K562 (cell line): ENCODE results near the gene KAZN. TPM values are rescaled to one million over a fixed set of nuclear protein-coding genes. Genes with fewer than 3 reads are reported as not detected.
A peak's percentile ranks its signal among the peaks of the same experiment; 100 is the strongest.

Source experiments
- ATAC-seq: fragments of 200-7000 bp; cut with Tn5 transposase; 3 replicates; pipeline ENCODE4 v1.9.1; 2020; ENCODE audit warnings: moderate library complexity
- BruUV-seq: library from RNA; stranded (reverse); fragments of 400-500 nt; replicated peaks from 2 replicates; lab custom pipeline; 2021; lab: Mats Ljungman, UMichigan
- CTCF ChIA-PET: fragments of 300-600 bp; formaldehyde crosslinking; extraction: SDS; loops from one replicate; lab custom pipeline; 2021; ENCODE audit warnings: low intra/inter-chr PET ratio; lab: Yijun Ruan, JAX
- POLR2A ChIA-PET: fragments of 300-600, 350-650 bp; sonication (Branson Sonifier 250); formaldehyde crosslinking; extraction: SDS; loops from one replicate; lab custom pipeline; 2021; ENCODE audit warnings: antibody characterized with exemption, inconsistent platforms; lab: Yijun Ruan, JAX
- DNase-seq, 4 experiments: peaks; one replicate each; pipeline versions ENCODE4 v3.0.0 to v3.0.0-alpha.2; 2011 to 2018; ENCODE audit warnings: low spot score in 3 of 4, mixed read lengths in 3 of 4; ENCODE audit errors: extremely low read depth in 1 of 4
- FAIRE-seq: peaks from 2 replicates; lab custom pipeline; 2011; peaks lifted over from hg19 to GRCh38; lab: Jason Lieb, UNC
- H2AFZ ChIP-seq: 2 replicates; pipeline ENCODE4 v1.6.0; 2011; ENCODE audit warnings: low read depth, low read length, control low read depth, inconsistent platforms
- H3K27ac ChIP-seq: fragments of 200-600 bp; 3 replicates; pipeline ENCODE4 v1.8.0; 2011; ENCODE audit warnings: low read depth, mild to moderate bottlenecking, control low read depth, inconsistent platforms, low read length, moderate library complexity, mixed read lengths; ENCODE audit errors: extremely low read depth
- H3K27me3 ChIP-seq, 2 experiments: fragments of 300-600 bp in 1 of 2; 2 replicates in 1 of 2; 3 replicates in 1 of 2; pipeline versions ENCODE4 v1.6.0 to v1.8.0; 2011; ENCODE audit warnings: inconsistent platforms in 2 of 2, low read length in 2 of 2, mild to moderate bottlenecking in 1 of 2, mixed read lengths in 1 of 2, moderate library complexity in 1 of 2; ENCODE audit not compliant: control insufficient read depth in 2 of 2, insufficient read depth in 2 of 2
- H3K36me3 ChIP-seq: fragments of 300-600 bp; 3 replicates; pipeline ENCODE4 v1.8.0; 2011; ENCODE audit warnings: mild to moderate bottlenecking, low read length, inconsistent platforms; ENCODE audit not compliant: control insufficient read depth, insufficient read depth
- H3K4me1 ChIP-seq, 2 experiments: fragments of 200-600 bp in 1 of 2; replicated peaks in 1 of 2; 2 replicates in 1 of 2; 3 replicates in 1 of 2; pipeline versions ENCODE4 v1.5.1 to v1.8.0; 2011; ENCODE audit warnings: inconsistent platforms in 2 of 2, low read length in 2 of 2, mild to moderate bottlenecking in 1 of 2, mixed read lengths in 1 of 2, moderate library complexity in 1 of 2; ENCODE audit not compliant: control insufficient read depth in 2 of 2, insufficient read depth in 2 of 2
- H3K4me2 ChIP-seq: 2 replicates; pipeline ENCODE4 v1.6.1; 2011; ENCODE audit warnings: low read length, control low read depth, inconsistent platforms, mixed read lengths; ENCODE audit not compliant: insufficient read depth
- H3K4me3 ChIP-seq: fragments of 200-600 bp; sonication (generic), shearing (Covaris generic); 2 replicates; pipeline ENCODE4 v1.5.1; 2016; ENCODE audit warnings: control low read depth, inconsistent platforms
- H3K79me2 ChIP-seq: fragments of 200-600 bp; 3 replicates; pipeline ENCODE4 v1.8.0; 2011; ENCODE audit warnings: low read length, inconsistent platforms; ENCODE audit not compliant: control insufficient read depth, insufficient read depth
- H3K9ac ChIP-seq, 2 experiments: 2 replicates each; pipeline versions ENCODE4 v1.6.0 to v1.6.1; 2011; ENCODE audit warnings: low read depth in 2 of 2, low read length in 2 of 2, control low read depth in 1 of 2, inconsistent platforms in 1 of 2, mild to moderate bottlenecking in 1 of 2, mixed read lengths in 1 of 2; ENCODE audit not compliant: insufficient read depth in 1 of 2
- H3K9me1 ChIP-seq: one replicate; pipeline ENCODE4 v1.6.0; 2011; ENCODE audit warnings: inconsistent platforms, mild to moderate bottlenecking, low read length, moderate library complexity; ENCODE audit not compliant: control insufficient read depth, insufficient read depth
- H3K9me3 ChIP-seq: replicated peaks from 2 replicates; pipeline ENCODE4 v1.5.1; 2011; ENCODE audit warnings: low read depth, low read length, inconsistent platforms; ENCODE audit not compliant: control insufficient read depth, insufficient read depth
- H4K20me1 ChIP-seq: replicated peaks from 2 replicates; pipeline ENCODE4 v1.6.1; 2011; ENCODE audit warnings: low read length, inconsistent platforms, mixed read lengths; ENCODE audit not compliant: control insufficient read depth, insufficient read depth
- BCOR ChIP-seq: fragments of 450-650 bp; IDR thresholded peaks from 2 replicates; pipeline ENCODE4 v1.6.1; 2016
- EGR1 ChIP-seq: fragments of 450-650 bp; conservative IDR thresholded peaks from 2 replicates; pipeline ENCODE4 v1.6.1; 2017; ENCODE audit warnings: mild to moderate bottlenecking
- KDM1A ChIP-seq, 2 experiments: fragments of 450-650 bp; IDR thresholded peaks; 2 replicates each; pipeline ENCODE4 v1.6.1; 2016; ENCODE audit warnings: mild to moderate bottlenecking in 2 of 2
- KLF1 ChIP-seq: fragments of 450-650 bp; IDR thresholded peaks from 2 replicates; pipeline ENCODE4 v1.6.1; 2016; ENCODE audit warnings: missing genetic modification characterization, missing compliant biosample characterization
- TCF3 ChIP-seq: sonication (generic); formaldehyde crosslinking; IDR thresholded peaks from 2 replicates; pipeline ENCODE4 v1.4.0; 2020; ENCODE audit warnings: mild to moderate bottlenecking, missing genetic modification reagents
- ZFP36 ChIP-seq: fragments of 150-350 bp; IDR thresholded peaks from 2 replicates; pipeline ENCODE4 v1.6.1; 2018; ENCODE audit warnings: low read length, low read depth; ENCODE audit not compliant: partially characterized antibody
- ZNF766 ChIP-seq: fragments of 200-800 bp; sonication (Bioruptor generic); conservative IDR thresholded peaks from 2 replicates; pipeline ENCODE4 v1.6.1; 2016; ENCODE audit warnings: missing genetic modification characterization, missing compliant biosample characterization
- WGBS: fragments of 100-300 bp; shearing (Covaris generic); methylation state at CpG from one replicate; pipeline ENCODE4 v1.1.6; 2016; ENCODE audit warnings: low coverage, mixed read lengths; ENCODE audit not compliant: insufficient coverage; ENCODE audit errors: missing lambda C conversion rate; 5-methylcytosine and 5-hydroxymethylcytosine counted together
- in situ Hi-C: fragments of 300-500 bp; cut with MboI; formaldehyde crosslinking; loops from 4 replicates; pipeline ENCODE4 v1.15.0; 2018; ENCODE audit warnings: inconsistent platforms, mixed read lengths
- intact Hi-C: fragments of 100-400 bp; cut with micrococcal nuclease; formaldehyde crosslinking; loops from 2 replicates; pipeline ENCODE4 v1.14.2; 2022
- polyA plus RNA-seq, 8 experiments: library from polyadenylated mRNA; depleted of rRNA in 4 of 8; stranded (reverse) in 5 of 8; unstranded in 3 of 8; fragments of >200 nt; fragmentation: Nextera tagmentation in 2 of 8; fragmentation: Illumina TruSeq in 1 of 8; extraction: Ambion mirVana in 2 of 8; extraction: Trizol in 1 of 8; gene quantifications; 2 replicates each; pipeline versions ENCODE4 v1.2.1 to v1.2.3, GENCODE V29; 2011 to 2014; ENCODE audit warnings: inconsistent platforms in 1 of 8, missing spikeins in 1 of 8
- total RNA-seq, 7 experiments: library from RNA; depleted of rRNA in 6 of 7; stranded (reverse); fragments of >200 nt in 6 of 7; fragmentation: Illumina TruSeq in 2 of 7; extraction: Trizol in 2 of 7; gene quantifications; 2 replicates each; pipeline versions ENCODE4 v1.2.1 to v1.2.3, GENCODE V29; 2011 to 2021; ENCODE audit warnings: low replicate concordance in 1 of 7
- TF ChIP-seq, protein P1 (sequence below), 2 experiments: IDR thresholded peaks; 2 replicates each; pipeline ENCODE4 v1.6.1; 2012; ENCODE audit warnings: improper control_type of control experiment in 2 of 2, low read depth in 2 of 2, low read length in 2 of 2, borderline replicate concordance in 1 of 2

The KAZN gene
- total and polyA plus RNA-seq, 9 of the 15 experiments (the other 6 are each of a cell fraction or from before 2014, with no cell fraction given), result 2.1 to 21.6 (median 5.4) TPM

DNA sequence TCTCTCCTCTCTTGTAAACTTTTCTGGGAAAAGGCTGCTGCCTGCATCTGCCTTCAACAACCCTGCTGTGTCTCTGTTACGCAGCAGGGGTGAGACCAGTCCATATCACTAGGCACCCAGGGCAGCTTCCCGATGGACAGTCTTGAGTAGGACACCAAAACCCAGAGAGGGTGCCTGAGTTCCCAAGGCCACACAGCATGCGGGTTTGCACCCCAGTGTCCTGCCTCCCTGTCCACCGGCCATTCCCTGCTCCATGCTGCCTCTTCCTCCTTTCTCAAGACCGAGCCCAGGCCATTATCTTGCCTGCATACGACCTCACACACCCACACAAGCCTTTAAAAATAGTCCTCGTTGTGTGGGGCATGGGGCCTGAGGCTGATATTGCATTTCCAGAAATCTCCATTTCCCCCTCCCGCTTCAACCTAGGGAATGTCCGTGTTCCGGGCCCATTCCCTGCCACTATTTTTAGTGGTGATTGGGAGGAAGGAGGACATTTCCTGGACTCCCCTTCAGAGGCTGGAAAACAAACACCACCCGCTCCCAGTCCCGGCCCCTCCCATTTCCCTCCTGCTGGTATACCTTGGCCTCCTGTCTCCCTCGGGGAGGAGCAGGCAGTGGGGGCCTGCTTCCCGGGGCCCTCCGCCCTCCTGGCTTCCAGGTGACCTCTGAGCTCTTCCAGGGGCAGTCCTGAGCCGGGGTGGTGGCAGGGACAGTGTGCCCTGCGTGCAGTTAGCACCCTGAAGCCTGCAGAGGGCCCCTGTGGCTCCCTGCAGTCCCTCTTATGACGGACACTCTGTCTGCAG, 422.7 kb downstream of the KAZN start:
- H3K9ac ChIP-seq, result peak overlapping the region in 1 of 2 experiments; percentile 69; a peak in 2 of 4 replicates
- peak; percentile 37 for ATAC-seq
- intact Hi-C loops (no loop called here), in situ Hi-C loops (loop anchor here (5.0 to 10.0 kb wide), 2 partner anchors 89 to 236 kb away; no protein-coding TSS in a partner anchor)
- ChIA-PET CTCF (interaction anchor here (0.6 kb wide), 1 partner anchor 79 kb away, joined by 3 read pairs; no protein-coding TSS in a partner anchor), POLR2A (interaction anchor here (0.7 to 2.7 kb wide), 2 partner anchors 10 to 37 kb away, joined by 3 to 7 read pairs; no protein-coding TSS in a partner anchor)
- no peaks in the 10 kb centered on the region for H3K9me1 ChIP-seq
- no peak overlapping the region for H3K27ac ChIP-seq
- peak overlapping the region; percentile 21; the same call in 1 of the 2 replicates for H3K4me2 ChIP-seq
- FAIRE-seq, result no peak
- 50% methylated on average over 16 of the region's 18 CpGs for WGBS
- TF ChIP-seq, protein P1, sequence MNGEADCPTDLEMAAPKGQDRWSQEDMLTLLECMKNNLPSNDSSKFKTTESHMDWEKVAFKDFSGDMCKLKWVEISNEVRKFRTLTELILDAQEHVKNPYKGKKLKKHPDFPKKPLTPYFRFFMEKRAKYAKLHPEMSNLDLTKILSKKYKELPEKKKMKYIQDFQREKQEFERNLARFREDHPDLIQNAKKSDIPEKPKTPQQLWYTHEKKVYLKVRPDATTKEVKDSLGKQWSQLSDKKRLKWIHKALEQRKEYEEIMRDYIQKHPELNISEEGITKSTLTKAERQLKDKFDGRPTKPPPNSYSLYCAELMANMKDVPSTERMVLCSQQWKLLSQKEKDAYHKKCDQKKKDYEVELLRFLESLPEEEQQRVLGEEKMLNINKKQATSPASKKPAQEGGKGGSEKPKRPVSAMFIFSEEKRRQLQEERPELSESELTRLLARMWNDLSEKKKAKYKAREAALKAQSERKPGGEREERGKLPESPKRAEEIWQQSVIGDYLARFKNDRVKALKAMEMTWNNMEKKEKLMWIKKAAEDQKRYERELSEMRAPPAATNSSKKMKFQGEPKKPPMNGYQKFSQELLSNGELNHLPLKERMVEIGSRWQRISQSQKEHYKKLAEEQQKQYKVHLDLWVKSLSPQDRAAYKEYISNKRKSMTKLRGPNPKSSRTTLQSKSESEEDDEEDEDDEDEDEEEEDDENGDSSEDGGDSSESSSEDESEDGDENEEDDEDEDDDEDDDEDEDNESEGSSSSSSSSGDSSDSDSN (IDR thresholded peaks at IDR 0.05; ENCODE audit: borderline replicate concordance in 1 of 2, low read depth in 2 of 2, low read length in 2 of 2), result no peak
- TF ChIP-seq EGR1 (peak; percentile 56), BCOR (peak; percentile 70), KDM1A (IDR thresholded peaks at IDR 0.05) (peak in 1 of 2 experiments; percentile 45; a peak in 1 of 4 replicates), ZFP36 (peak; percentile 81), ZNF766 (CRISPR knock-in tag) (no peak), KLF1 (no peak), TCF3 (0 out of 2 replicates have a peak, but pooled peaks have one; percentile 16)
- H4K20me1 ChIP-seq, result peaks cover 5% of the 10 kb centered on the region; the same call in 1 of the 2 replicates
- BruUV-seq, result no TSS peak
- no peak overlapping the region for H3K4me3 ChIP-seq
- H3K27me3 ChIP-seq, result no peaks in the 10 kb centered on the region
- no peaks in the 10 kb centered on the region for H3K36me3 ChIP-seq
- DNase-seq, result peak in 1 of 4 experiments; percentile 35
- no peak overlapping the region for H2AFZ ChIP-seq
- 0 out of 3 replicates have a peak, but pooled peaks cover 2% of the 10 kb centered on the region for H3K79me2 ChIP-seq
- no peaks in the 10 kb centered on the region for H3K9me3 ChIP-seq
- peaks cover 6 to 11% of the 10 kb centered on the region in 2 experiments; a peak in 3 of 5 replicates for H3K4me1 ChIP-seq
